ENCODE measurements around the gene ATP5F1D.
A peak's percentile ranks its signal among the peaks of the same experiment; 100 is the strongest.

ATP5F1D gene

DNA sequence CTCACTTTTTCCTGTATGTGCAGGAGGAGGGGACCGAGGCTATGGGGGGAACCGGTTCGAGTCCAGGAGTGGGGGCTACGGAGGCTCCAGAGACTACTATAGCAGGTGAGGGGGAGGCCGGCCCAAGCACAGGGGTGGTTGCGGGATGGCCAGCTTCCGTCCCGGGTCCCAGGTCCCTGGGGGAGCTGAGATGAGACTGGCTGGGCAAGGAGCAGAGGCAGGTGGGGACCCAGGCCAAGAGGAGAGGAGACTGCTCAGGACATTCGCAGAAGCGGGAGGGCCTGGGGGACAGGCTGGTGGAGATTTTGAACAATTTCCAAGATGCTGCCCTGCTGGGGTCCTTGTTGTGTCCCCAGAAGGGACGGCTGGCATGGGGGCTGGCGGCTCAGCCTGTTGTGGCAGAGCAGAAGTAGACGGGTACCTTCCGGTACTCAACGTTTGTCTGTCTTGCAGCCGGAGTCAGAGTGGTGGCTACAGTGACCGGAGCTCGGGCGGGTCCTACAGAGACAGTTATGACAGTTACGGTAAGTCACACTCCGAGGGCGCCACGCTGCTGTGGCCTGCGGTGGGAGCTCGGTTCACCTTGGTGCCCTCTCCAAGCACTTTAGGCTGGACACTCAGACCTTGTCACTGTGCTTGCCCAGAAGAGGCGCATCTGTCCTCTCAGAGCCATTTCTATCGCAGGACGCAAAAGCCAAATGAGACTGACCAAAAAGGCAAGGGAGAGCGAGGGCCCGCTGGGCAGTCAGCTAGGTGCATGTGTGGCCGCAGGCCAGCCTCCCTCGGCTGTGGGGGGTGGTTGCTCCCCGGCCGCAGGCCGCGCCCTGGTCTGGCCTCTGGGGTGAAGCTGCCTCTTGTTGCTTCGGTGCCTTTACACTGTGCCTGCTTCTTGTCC is 30.2 kb downstream of the ATP5F1D start:
- DNase-seq, result no peak

DNA sequence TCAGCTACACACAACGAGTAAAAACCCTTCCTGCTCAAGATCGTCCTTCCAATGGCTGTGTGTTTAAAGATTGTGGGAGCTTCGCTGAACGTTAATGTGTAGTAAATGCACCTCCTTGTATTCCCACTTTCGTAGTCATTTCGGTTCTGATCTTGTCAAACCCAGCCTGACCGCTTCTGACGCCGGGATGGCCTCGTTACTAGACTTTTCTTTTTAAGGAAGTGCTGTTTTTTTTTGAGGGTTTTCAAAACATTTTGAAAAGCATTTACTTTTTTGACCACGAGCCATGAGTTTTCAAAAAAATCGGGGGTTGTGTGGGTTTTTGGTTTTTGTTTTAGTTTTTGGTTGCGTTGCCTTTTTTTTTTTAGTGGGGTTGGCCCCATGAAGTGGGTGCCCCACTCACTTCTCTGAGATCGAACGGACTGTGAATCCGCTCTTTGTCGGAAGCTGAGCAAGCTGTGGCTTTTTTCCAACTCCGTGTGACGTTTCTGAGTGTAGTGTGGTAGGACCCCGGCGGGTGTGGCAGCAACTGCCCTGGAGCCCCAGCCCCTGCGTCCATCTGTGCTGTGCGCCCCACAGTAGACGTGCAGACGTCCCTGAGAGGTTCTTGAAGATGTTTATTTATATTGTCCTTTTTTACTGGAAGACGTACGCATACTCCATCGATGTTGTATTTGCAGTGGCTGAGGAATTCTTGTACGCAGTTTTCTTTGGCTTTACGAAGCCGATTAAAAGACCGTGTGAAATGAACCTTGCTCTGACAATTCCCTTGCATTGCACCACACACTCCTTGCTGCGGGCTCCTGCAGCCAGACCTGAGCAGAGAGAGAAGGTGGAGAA is 31.1 kb downstream of the ATP5F1D start:
- DNase-seq, result no peak

DNA sequence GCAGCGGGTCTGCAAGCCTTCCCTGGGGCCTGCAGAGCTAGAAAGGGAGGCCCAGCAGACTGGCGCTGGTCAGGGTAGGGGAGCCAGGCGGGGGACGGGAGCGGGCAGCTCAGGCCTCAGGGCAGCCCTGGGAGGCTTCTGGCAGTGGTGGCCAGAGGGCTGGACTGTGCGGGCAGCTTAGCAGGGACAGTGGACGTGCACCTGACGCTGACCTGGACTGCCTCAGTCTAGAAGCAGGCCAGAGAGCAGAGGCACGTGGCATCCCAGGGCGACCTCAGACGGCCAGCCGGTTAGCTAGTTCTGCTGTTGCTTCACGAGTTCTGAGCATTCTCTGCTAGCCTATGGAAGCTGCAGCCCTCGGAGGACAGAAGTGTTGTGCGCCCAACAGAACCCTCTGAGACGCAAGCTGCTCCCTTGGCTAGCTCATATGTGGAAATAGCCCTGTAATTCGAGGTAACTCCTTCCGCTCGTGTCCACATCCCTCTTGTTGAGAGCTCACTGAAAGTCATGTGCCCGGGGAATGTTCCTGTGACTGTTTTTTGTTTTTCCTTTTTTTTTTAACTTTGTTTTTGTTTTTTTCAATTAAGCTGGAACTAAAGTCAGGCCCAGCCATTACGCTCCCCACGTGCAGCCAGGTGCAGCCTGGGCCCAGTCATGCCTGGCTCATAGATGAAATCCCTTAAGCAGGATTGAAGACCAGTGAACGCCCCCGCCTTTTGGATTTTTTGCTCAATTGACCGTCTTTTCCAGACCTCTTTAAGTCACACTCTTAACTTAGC is 31.9 kb downstream of the ATP5F1D start:
- DNase-seq, result no peak

DNA sequence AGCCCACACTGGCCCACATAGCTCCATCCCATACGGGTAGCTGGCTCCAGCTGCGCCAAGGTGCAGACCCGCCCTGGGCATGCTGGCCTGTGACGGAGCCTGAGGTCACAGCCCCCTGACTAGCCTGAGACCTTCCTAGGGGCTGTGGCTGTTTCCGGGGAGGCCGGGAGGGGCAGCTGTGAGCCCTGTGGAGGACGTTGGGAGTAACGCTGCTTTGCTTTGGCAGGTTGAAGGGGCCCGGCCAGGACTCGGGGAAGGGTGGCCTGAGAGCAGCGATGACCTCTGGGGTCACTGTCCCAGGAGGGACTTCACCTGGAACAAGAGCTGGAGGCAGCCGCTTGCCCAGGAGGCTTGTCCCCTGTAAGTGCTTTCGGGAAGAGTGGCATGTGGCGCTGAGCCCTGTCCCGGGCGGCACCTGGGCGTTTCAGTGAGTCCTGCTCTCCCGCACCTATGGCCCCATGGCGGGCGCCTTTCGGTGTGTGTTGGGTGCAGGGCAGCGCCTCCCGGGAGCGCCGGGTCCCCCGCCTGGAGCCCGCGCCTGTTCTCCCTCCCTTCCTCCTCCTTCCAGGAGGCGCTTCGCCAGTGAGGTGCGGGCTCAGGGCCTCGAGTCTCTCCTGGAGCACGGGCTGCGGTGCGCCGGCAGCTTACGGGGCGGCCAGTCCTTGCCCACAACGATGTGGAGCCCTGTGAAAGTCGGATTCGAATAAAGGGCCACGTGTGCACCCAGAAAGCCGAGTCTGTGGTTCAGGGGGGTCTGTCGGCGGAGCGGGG is 32.7 kb downstream of the ATP5F1D start:
- DNase-seq, result no peak

DNA sequence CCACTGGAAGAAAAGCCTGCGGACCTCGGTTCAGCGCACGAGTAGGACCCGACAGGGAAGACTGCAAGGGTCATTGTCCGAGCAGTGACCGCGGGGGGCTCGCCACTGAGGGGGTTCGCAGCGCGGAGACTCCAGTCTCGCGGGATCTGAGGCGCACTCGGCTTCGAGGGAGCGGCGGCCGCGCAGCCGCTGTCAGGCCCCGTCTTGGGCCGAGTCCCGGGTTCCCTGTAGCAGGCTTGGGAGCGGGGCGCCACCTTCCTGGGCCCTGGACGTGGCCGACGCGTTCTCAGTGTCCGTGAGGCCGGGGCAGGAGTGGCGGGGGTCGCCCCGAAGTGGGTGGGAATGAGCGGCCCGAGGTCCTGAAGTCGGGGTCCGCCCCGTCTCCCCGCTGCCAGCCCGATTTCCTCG is 33.3 kb downstream of the ATP5F1D start:
- no peak for DNase-seq

DNA sequence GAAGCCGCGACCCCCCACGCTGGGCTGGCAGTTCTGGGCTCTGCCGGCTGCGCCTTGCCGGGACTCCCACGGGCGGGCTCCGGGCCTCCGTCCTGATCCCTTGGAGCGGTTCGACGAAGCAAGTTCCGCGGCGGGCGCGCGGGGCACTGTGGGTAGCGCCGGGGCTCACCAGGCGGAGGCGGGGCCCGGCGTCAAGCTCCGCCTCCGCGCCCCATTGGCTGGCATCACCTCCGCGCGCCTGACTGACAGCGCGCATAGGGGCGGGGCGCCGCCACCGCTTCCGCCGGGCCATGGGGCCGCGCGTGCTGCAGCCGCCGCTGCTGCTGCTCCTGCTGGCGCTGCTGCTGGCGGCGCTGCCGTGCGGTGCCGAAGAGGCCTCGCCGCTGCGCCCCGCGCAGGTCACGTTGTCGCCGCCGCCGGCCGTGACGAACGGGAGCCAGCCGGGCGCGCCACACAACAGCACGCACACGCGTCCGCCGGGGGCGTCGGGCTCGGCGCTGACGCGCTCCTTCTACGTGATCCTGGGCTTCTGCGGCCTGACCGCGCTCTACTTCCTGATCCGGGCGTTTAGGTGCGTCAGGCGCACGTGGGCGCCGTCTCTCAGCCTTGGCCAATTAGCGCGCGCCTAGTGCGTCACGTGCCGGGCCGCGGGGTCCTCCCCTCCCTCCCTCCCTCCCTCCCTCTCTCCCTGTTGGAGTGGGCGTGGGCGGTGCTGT is 33.9 kb downstream of the ATP5F1D start, which contains the start of gene FAM174C:
Gene FAM174C (plus strand): TSS at position 271 of the 716 bp plus-strand sequence. CDS start 20 bp downstream, at position 291.
- peak; percentile 93 to 97 for DNase-seq

DNA sequence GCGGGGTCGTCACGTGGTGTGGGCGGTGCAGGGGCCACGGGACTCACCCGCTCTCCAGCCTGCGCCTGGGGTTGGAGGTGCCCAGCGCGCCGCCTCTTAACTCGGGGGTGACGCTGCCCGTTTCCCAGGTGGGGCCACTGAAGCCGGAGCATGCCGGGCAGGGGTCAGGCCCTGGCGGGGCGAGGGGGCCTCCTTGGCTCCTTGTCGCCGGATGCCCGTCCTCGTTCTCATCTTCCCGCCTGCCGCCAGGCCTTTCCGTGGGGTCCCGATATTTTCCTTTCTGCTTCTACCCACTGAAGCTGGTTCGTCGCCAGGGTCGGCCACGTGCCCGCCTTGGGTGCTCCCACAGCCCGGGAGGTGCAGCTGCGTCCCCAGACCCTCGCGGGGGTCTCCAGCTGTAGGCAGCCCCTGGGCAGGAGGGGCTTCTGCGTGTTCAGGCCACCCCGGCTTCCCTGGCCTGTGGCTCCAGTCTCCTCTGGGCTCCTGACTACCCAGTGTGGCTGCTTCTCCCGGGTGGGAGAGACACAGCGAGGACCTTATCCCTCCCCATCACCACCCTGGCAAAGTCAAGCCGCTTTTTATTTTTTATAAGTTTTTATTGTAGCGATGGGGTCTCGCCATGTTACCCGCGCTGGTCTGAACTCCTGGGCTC is 34.6 kb downstream of the ATP5F1D start:
- no peak for DNase-seq

DNA sequence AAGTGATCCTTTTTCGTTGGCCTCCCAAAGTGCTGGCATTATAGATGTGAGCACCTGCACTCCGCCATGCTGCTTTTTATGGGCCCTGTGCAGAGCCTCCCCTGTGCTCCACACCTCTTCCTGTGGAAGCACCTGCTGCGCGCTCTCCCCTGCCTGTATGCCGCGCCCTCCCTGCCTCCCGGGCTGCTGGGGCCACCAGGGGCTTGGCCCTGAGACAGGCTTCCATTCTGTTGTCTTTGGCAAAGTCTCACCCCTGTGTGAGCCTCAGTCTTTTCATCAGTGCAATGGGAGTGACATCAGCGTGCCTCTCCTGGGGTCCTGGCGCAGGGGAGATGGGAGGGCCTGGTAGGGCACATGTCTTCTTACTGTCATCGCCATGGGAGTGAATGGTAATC is 35.1 kb downstream of the ATP5F1D start:
- no peak for DNase-seq

DNA sequence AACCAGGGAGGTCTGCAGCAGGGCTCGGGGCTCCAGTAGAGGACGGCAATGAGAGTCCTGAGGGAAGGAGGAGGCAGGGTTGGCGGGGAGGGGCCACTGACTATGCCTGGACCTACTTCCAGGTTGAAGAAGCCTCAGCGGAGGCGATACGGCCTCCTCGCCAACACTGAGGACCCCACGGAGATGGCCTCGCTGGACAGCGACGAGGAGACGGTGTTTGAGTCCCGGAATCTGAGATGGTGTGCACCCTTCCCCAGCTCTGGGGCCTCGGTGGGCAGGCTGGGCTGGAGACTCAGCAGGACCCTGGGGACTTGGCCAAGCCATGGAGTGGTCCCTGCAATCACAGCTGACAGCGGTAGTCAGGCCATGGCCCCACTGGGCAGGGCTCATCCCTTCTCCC is 35.5 kb downstream of the ATP5F1D start:
- no peak for DNase-seq

DNA sequence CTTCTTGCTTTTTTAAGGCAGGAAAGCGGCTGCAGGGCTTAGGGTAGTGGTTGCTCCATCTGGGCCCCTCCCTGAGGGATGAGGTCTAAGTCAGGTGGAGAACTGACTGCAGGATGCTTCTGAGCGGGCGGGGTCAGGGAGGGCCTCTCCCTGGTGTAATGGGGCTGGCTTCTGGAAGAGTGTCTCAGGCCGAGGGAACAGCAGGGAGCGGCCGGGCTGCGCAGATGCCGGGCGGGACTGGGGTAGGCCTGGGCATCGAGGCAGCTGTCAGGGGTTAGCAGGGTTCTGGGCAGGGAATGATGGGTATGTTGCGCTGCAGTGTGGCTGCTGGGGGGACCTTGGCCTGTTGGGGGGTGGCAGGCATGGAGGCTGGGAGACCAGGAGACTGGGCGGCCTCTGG is 36.5 kb downstream of the ATP5F1D start:
- DNase-seq, result no peak

DNA sequence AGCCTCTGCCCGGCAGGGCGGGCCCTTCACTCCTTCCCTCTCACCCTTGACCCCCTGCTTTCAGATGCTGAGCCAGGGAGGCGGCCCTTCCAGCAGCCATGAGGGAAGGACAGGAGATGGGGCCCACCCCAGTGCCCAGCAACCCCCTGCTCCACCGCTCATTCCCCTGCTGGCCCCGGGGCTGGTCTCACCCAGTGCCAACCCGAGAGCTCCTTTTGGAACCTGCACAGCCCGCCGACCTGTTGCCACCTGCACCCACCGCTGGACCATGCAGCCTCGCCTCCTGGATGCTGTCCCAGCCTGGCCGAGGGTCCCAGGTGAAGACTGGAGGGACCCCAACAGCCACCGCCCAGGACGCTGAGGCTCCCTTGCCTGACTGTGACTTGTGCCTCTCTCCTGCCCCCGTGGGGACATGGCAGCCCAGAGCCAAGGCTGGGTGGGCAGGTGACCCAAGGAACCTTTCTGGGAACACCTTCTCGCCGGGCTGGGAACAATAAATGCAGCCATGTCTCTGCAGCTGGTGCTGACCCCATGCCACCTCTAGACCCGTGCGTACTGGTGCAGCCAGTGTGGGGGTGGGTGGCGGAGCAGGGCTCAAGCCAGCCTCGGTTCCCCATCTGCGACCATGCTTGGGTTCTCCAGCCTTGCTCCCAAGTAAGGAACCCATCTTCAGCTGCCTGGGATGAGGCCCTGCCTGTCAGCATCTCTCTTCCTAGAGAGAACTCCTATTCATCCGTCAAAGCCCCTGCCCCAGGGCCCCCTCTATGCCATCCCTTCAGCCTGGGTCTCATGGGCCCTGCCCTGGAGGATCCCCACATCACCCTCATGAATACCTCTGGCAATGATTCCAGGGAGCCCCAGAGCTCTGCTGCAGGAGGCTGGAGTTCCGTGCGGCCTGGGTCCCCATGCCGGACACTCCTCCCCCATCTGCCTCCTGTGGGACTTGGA is 37.4 kb downstream of the ATP5F1D start:
- no peak for DNase-seq

DNA sequence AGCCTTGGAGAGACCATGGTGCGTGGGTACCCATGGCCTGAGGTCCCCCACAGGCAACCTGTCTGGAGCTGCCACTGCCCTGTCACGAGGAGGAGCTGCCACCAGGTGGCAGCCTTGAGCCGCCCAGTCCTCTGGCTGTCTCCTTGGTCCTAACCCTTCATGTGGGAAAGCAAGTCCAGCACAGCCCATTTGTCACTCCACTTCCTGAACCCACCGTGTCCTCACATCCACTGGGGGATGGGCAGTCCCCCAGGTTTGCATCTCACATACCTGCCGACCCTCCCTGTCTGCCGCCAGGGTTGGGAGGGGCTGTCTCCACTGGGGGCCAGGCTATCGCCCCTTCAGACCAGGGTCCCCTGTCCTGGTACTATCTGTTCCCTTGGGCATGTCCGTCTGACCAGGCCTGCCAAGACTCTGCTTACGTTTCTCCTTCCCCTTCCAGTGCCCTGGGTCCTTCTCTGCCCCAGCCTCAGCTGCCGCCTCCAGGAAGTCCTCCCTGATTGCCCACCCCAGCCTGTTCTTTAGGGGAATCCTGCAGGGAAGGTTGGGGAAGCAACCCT is 38.3 kb downstream of the ATP5F1D start:
- peak; percentile 56 to 84 for DNase-seq

DNA sequence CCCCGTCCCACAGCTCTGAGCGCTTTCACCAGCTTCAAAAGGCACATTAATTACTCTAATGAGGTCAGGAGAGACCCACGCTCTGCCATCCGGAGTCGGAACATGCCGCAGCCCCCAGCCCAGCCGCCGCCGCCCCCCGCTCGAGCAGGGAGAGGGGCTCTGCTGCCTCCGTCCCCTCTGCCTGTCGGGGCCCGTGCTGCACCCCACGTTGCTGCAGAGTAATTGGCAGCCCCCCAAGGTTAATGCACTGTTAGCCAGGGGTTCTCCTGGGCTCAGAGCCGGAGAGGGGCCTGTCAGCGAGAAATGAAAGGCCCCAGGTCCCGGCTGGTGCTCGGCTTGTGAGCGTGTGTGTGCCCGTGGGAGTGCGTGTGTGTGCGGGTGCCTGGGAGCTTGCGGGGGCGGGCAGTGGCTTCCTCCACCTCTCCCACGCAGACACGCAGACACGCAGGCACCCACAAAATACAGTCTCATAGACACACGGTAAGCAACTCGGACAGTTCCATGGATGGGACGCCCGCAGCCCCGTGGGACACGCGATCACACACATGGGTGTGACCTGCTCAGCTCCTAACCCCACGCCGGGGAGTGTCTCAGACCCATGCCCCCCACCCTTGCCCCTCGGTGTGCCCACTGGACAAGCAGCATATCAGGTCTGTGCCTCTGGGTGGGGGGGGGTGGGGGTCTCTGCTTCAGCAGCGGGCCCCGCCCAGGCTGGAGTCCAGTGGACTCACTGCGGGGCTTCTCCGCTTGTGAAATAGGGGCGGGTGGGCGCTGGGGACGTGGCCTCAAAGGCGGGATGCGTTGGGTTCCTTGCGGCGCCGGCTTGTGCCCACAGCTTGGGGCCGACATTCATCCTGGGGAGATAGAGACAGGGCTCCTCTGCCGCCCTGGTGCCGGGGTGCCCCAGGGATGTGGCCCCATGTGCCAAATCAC is 39.4 kb downstream of the ATP5F1D start:
- DNase-seq, result no peak

DNA sequence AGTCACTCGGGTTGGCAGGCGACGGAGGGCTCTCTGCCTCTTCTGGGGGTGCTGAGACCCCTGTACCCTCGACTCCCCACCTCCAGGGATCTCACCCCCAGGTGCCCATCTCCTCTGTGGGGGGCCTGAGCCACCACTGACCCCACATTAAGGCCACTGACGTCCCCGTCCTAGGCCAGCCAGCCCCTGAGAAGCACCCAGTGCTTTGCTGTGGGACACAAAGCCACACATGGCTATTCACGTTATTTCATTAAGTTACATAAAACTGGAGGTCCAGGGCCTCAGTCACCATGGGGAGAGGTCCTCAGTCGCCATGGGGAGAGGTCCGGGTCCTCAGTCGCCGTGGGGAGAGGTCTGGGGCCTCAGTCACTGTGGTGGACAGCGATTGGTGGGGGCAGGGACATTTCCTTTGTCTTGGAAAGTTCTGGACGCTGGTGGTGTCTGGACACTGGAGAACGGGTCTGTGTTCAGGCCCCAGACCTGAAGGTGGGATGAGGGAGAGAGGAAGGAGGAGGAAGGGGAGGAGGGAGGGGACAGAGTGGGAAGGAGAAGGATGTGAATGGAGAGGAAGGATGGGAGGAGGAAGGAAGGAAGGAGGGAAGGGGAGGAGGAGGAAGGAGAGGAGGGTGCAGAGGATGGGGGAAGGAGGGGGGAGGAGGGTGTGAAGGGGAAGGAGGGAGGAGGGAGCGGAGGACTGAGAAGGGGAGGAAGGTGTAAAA is 40.2 kb downstream of the ATP5F1D start:
- no peak for DNase-seq

DNA sequence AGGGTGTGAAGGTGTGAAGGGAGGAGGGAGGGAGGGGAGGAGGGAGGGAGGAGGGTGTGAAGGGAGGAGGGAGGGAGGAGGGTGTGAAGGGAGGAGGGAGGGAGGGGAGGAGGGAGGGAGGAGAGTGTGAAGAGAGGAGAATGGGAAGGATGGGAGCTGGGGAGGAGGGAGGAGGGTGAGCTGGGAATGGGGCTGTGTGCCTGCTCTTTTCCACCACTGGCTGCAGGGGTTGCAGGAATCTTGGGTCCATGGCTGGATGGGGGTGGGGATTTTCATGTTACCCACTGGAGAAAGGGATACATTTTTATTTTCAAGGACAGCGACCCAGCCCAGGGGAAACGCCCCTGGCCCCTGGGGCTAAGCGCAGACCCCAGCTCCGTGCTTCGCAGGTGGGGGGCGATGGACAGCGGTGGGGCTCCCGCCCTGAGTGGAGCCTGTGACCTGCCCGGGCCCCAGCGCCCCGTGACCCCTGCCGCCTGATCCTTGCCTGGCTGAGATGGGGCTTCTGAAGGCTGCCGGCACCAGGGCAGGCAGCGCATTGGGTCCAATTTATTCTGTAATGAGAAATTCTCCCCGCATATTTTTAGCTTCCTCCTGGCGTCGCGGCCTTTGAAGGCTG is 41.1 kb downstream of the ATP5F1D start:
- no peak for DNase-seq

DNA sequence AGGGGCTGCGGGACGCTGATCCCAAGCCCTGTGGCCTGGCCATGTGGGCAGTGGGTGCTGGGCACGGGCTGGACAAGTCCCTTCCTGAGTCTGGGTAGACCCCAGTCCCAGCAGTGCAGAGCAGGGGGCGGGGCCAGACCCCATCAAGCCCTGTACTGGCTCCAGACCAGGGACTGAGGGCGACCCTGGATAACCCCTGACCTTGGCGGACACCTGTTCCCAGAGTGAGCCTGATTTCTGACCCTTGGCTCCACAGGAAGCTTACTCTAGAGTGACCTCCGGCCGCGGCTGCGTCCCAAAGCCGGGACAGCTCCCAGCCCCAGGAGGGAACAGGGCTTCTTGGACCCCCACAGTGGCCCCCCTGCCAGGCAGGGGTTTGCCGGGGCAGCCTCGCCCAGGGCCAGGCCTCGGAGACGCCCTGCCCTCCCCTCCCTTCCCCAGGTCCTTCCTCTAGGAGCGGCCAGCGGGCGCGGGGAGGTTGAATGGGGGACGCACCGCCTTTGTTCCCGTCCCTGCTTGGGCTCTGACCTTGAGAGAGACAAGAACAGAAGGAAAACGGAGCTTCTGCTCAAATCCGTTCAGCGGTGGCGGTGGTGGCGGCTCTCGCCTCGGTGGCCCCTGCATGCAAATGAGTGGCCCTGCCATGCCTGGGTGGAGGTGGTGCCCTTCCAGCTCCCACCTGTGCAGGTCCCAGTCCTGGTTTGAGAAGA is 41.8 kb downstream of the ATP5F1D start:
- no peak for DNase-seq

DNA sequence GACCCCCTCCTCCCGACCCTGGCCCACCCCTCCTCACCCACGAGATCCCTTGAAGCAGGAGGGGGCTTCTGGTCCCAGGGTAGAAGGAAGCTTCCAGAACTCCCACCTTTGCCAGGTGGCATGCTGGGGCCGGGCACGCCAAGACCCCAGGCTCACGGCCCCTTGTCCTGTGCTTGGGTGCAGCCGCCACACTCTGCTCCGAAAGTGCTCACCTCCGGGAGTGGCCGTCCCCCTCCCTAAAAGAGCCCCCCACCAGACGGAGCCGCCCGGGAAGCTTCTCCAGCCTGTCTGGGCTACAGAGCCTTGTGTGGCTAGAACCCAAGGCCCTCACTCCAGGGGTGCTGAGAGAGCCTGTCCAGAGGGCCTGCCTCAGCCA is 42.4 kb downstream of the ATP5F1D start:
- no peak for DNase-seq
